Measurements from ENCODE around the gene STH. TPM values are rescaled to one million over a fixed set of nuclear protein-coding genes. Genes with fewer than 3 reads are reported as not detected.
A peak's percentile ranks its signal among the peaks of the same experiment; 100 is the strongest.

Gene STH
- total and polyA plus RNA-seq, 9 of the 15 experiments (the other 6 are each of a cell fraction or from before 2014, with no cell fraction given), result not detected

DNA sequence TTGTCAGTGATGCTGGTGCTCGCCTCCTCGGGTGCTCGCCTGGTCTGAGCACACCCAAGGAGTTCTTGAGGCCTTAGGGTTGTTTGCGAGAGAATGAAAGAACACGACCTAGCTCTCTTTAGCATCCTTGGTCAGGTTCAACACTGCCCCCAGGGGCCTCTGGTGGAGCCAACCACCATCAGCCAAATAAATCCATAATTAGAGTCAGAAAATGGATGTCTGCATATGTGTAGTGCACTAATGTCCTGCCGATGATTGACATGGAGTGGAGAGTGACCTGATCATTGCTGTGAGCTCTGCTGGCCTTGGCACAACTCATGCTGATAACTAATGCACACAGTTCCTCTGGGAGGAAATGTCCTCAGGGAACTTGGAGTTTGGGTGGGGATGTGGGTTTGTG lies 8.2 kb upstream of the STH start:
- WGBS (ENCODE audit: insufficient coverage, low coverage, missing lambda C conversion rate), result 59% methylated on average over 6 of the region's 6 CpGs
- BruUV-seq (replicated peaks), result no TSS peak
- ChIA-PET POLR2A (interaction anchor here (0.9 to 1.0 kb wide), 2 partner anchors 9 to 13 kb away, joined by 3 read pairs; no protein-coding TSS in a partner anchor), CTCF (ENCODE audit: low intra/inter-chr PET ratio) (interaction anchor here (0.6 kb wide), 1 partner anchor 73 kb away, joined by 3 read pairs; no protein-coding TSS in a partner anchor)
- no peaks in the 10 kb centered on the region for H3K79me2 ChIP-seq (ENCODE audit: control insufficient read depth, insufficient read depth, low read length)
- no peak overlapping the region for H3K9ac ChIP-seq (ENCODE audit: insufficient read depth in 1 of 2, low read depth in 2 of 2, low read length in 2 of 2)
- no peak overlapping the region for H3K4me2 ChIP-seq (ENCODE audit: insufficient read depth, low read length)
- in situ Hi-C loops (cut with MboI) (loop anchor here (25.0 kb wide), 1 partner anchor 846 kb away; no protein-coding TSS in a partner anchor), intact Hi-C loops (cut with micrococcal nuclease) (no loop called here)
- H3K36me3 ChIP-seq (ENCODE audit: control insufficient read depth, insufficient read depth, low read length), result no peaks in the 10 kb centered on the region
- no peak overlapping the region for H3K4me3 ChIP-seq
- H3K27ac ChIP-seq (ENCODE audit: extremely low read depth, low read depth, low read length), result no peak overlapping the region; the same call in 2 of the 3 replicates
- no peaks in the 10 kb centered on the region for H4K20me1 ChIP-seq (replicated peaks; ENCODE audit: control insufficient read depth, insufficient read depth, low read length)
- peak; percentile 74 for FAIRE-seq
- H3K9me3 ChIP-seq (replicated peaks; ENCODE audit: control insufficient read depth, insufficient read depth, low read depth, low read length), result no peaks in the 10 kb centered on the region
- H3K4me1 ChIP-seq (replicated peaks in 1 of 2; ENCODE audit: control insufficient read depth in 2 of 2, insufficient read depth in 2 of 2, low read length in 2 of 2), result peaks cover 0 to 3% of the 10 kb centered on the region in 2 experiments; a peak in 3 of 5 replicates
- no peaks in the 10 kb centered on the region for H3K9me1 ChIP-seq (ENCODE audit: control insufficient read depth, insufficient read depth, low read length)
- peak; percentile 79 for ATAC-seq
- DNase-seq (ENCODE audit: extremely low read depth in 1 of 4, low spot score in 3 of 4), result peak in 2 of 4 experiments; percentile 31 to 39
- TF ChIP-seq CXXC5 (CRISPR knock-in tag; IDR thresholded peaks at IDR 0.05) (no peak), RAD21 (CRISPR knock-in tag; conservative IDR thresholded peaks at IDR 0.05 in 1 of 2, IDR thresholded peaks at IDR 0.05 in 1 of 2) (peak in 1 of 2 experiments; percentile 33; a peak in 2 of 4 replicates), RHOXF2B (CRISPR knock-in tag; conservative IDR thresholded peaks at IDR 0.05) (no peak), KDM4B (IDR thresholded peaks at IDR 0.05; ENCODE audit: borderline replicate concordance in 2 of 2, low read depth in 1 of 2) (no peak), THRAP3 (IDR thresholded peaks at IDR 0.05; ENCODE audit: borderline replicate concordance) (no peak), ZBTB7A (IDR thresholded peaks at IDR 0.05; ENCODE audit: borderline replicate concordance, control insufficient read depth, low read depth, low read length) (no peak)
- TF ChIP-seq, protein P1, sequence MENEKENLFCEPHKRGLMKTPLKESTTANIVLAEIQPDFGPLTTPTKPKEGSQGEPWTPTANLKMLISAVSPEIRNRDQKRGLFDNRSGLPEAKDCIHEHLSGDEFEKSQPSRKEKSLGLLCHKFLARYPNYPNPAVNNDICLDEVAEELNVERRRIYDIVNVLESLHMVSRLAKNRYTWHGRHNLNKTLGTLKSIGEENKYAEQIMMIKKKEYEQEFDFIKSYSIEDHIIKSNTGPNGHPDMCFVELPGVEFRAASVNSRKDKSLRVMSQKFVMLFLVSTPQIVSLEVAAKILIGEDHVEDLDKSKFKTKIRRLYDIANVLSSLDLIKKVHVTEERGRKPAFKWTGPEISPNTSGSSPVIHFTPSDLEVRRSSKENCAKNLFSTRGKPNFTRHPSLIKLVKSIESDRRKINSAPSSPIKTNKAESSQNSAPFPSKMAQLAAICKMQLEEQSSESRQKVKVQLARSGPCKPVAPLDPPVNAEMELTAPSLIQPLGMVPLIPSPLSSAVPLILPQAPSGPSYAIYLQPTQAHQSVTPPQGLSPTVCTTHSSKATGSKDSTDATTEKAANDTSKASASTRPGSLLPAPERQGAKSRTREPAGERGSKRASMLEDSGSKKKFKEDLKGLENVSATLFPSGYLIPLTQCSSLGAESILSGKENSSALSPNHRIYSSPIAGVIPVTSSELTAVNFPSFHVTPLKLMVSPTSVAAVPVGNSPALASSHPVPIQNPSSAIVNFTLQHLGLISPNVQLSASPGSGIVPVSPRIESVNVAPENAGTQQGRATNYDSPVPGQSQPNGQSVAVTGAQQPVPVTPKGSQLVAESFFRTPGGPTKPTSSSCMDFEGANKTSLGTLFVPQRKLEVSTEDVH (IDR thresholded peaks at IDR 0.05; ENCODE audit: low read depth, partially characterized antibody), result no peak
- TF ChIP-seq, protein P2, sequence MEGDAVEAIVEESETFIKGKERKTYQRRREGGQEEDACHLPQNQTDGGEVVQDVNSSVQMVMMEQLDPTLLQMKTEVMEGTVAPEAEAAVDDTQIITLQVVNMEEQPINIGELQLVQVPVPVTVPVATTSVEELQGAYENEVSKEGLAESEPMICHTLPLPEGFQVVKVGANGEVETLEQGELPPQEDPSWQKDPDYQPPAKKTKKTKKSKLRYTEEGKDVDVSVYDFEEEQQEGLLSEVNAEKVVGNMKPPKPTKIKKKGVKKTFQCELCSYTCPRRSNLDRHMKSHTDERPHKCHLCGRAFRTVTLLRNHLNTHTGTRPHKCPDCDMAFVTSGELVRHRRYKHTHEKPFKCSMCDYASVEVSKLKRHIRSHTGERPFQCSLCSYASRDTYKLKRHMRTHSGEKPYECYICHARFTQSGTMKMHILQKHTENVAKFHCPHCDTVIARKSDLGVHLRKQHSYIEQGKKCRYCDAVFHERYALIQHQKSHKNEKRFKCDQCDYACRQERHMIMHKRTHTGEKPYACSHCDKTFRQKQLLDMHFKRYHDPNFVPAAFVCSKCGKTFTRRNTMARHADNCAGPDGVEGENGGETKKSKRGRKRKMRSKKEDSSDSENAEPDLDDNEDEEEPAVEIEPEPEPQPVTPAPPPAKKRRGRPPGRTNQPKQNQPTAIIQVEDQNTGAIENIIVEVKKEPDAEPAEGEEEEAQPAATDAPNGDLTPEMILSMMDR (IDR thresholded peaks at IDR 0.05 in 2 of 3, conservative IDR thresholded peaks at IDR 0.05 in 1 of 3; ENCODE audit: insufficient read depth in 2 of 3, low read depth in 1 of 3, low read length in 3 of 3), result peak; percentile 39 to 55 (median 41)
- TF ChIP-seq, protein P3, sequence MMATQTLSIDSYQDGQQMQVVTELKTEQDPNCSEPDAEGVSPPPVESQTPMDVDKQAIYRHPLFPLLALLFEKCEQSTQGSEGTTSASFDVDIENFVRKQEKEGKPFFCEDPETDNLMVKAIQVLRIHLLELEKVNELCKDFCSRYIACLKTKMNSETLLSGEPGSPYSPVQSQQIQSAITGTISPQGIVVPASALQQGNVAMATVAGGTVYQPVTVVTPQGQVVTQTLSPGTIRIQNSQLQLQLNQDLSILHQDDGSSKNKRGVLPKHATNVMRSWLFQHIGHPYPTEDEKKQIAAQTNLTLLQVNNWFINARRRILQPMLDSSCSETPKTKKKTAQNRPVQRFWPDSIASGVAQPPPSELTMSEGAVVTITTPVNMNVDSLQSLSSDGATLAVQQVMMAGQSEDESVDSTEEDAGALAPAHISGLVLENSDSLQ (IDR thresholded peaks at IDR 0.05), result peak; percentile 60; the same call in 1 of the 2 replicates
- peak overlapping the region; percentile 50 for H2AFZ ChIP-seq (ENCODE audit: low read depth, low read length)
- no peaks in the 10 kb centered on the region for H3K27me3 ChIP-seq (ENCODE audit: control insufficient read depth in 2 of 2, insufficient read depth in 2 of 2, low read length in 2 of 2)

Data from K562 (cell line).